ENCODE measurements around the gene DDAH1. TPM values are rescaled to one million over a fixed set of nuclear protein-coding genes. Genes with fewer than 3 reads are reported as not detected.

The DDAH1 gene
- total RNA-seq, 1 experiment from 2014 or later, result 36.3 TPM

DNA sequence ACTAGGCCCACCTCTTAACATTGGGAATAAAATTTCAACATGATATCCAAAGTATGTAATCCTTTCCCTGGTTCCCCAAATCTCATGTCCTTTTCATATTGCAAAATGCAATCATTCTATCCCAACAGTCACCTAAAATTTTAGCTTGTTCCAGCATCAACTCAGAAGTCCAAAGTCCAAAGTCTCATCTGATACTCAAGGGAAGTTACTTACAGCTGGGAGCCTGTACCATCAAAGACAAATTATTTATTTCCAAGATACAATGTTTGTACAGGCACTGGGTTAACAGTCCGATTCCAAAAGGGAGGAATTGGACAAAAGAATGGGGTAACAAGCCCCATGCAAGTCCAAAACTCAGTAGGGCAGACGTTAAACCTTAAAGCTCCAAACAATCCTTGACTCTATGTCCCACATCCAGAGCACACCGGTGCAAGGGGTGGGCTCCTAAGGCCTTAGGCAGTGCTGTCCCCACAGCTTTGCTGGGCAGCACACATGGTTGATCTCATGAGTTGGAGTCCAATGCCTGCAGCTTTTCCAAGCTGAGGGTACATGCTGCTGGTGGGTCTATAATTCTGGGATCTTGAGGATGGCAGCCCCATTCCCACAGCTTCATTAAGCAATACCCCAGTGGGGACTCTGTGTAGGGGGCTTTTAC is 78.8 kb downstream of the DDAH1 start:
- Mint-ChIP-seq H3K36me3 (ENCODE audit: insufficient read depth in 1 of 3, low read depth in 3 of 3) (peaks cover 13 to 33% (median 21%) of the 10 kb centered on the region in 3 experiments), H3K9me3 (peaks cover 24 to 31% of the 10 kb centered on the region in 2 experiments), H3K27ac (no peak overlapping the region), H3K27me3 (ENCODE audit: low read depth) (no peaks in the 10 kb centered on the region; the same call in 1 of the 2 replicates), H3K4me1 (peaks cover 0 to 9% of the 10 kb centered on the region in 2 experiments; a peak in 1 of 4 replicates), H3K4me3 (no peak overlapping the region)
- no peaks in the 10 kb centered on the region for H3K27me3 ChIP-seq (ENCODE audit: insufficient read depth, low read length)
- H3K23me2 ChIP-seq (ENCODE audit: insufficient read length, low read depth, low read length, poor library complexity, severe bottlenecking), result no peaks in the 10 kb centered on the region
- H3K56ac ChIP-seq (ENCODE audit: insufficient read length, low read depth, low read length), result no peak overlapping the region
- no peak overlapping the region for H3K27ac ChIP-seq (ENCODE audit: insufficient read length, low read depth, low read length)
- H3K23ac ChIP-seq (ENCODE audit: insufficient read length, low read depth, low read length), result no peak overlapping the region
- no peak overlapping the region for H2BK12ac ChIP-seq (ENCODE audit: insufficient read length, low read depth, low read length)
- H2BK5ac ChIP-seq (ENCODE audit: insufficient read length, low read length), result no peak overlapping the region
- no peak overlapping the region for H3K4me2 ChIP-seq (ENCODE audit: insufficient read depth, insufficient read length, low read length)
- no peak for DNase-seq
- no peak overlapping the region for H2AFZ ChIP-seq (ENCODE audit: low read length)
- no peak overlapping the region for H3K14ac ChIP-seq (ENCODE audit: insufficient read depth, low read length)
- H2BK120ac ChIP-seq (ENCODE audit: low read depth, low read length, poor library complexity, severe bottlenecking), result no peak overlapping the region
- no peaks in the 10 kb centered on the region for H4K20me1 ChIP-seq (ENCODE audit: control insufficient read depth, insufficient read depth, insufficient read length)
- H3T11ph ChIP-seq (ENCODE audit: low read length), result no peak overlapping the region
- H3K18ac ChIP-seq (ENCODE audit: insufficient read length, low read depth, low read length), result no peak overlapping the region
- H4K8ac ChIP-seq (replicated peaks; ENCODE audit: insufficient read length, low read depth, low read length), result no peak overlapping the region
- no peak overlapping the region for H4K5ac ChIP-seq (ENCODE audit: insufficient read length, low read depth, low read length)
- H4K91ac ChIP-seq (ENCODE audit: insufficient read length, low read depth, low read length), result no peak overlapping the region
- no peak overlapping the region for H3K4ac ChIP-seq (ENCODE audit: low read depth, low read length)
- H3K79me2 ChIP-seq (ENCODE audit: insufficient read depth, low read length), result no peaks in the 10 kb centered on the region; the same call in 1 of the 2 replicates
- H3K79me1 ChIP-seq (ENCODE audit: insufficient read depth, low read depth, low read length, poor library complexity, severe bottlenecking), result no peaks in the 10 kb centered on the region
- no peak overlapping the region for H3K9ac ChIP-seq (ENCODE audit: extremely low read depth, insufficient read length, low read length)
- no CpG with 5 or more reads among the region's 3 CpGs for WGBS (ENCODE audit: extremely low coverage, insufficient read length, low lambda C conversion rate)
- H2AK5ac ChIP-seq (ENCODE audit: insufficient read length, low read length), result no peak overlapping the region
- H3K4me1 ChIP-seq (ENCODE audit: insufficient read depth, low read length), result no peaks in the 10 kb centered on the region
- no peak for TF ChIP-seq CTCF (conservative IDR thresholded peaks at IDR 0.05)
- no peak overlapping the region for H2BK20ac ChIP-seq (ENCODE audit: low read depth, low read length, poor library complexity, severe bottlenecking)
- no peaks in the 10 kb centered on the region for H3K9me3 ChIP-seq (ENCODE audit: control insufficient read depth, low read depth, low read length)
- H2BK15ac ChIP-seq (ENCODE audit: low read depth, low read length), result no peak overlapping the region

All from H9 (cell line).